GM12891 (cell line): ENCODE measurements around the gene EID3.

Experiments used
- POLR2A ChIP-seq: IDR thresholded peaks from 2 replicates; pipeline ENCODE4 v1.6.1; 2011; ENCODE audit warnings: low read depth, low read length, control low read depth
- POLR2AphosphoS5 ChIP-seq: IDR thresholded peaks from 2 replicates; pipeline ENCODE4 v1.6.1; 2011; ENCODE audit warnings: low read depth, low read length, control low read depth
- TAF1 ChIP-seq: IDR thresholded peaks from 2 replicates; pipeline ENCODE4 v1.6.1; 2011; ENCODE audit warnings: low read depth, low read length, control low read depth

GRCh38 chr12:104263026-104263425, 40.5 kb upstream of the EID3 start:
- TF ChIP-seq POLR2A, result no peak
- TF ChIP-seq POLR2AphosphoS5, result no peak
- TF ChIP-seq TAF1, result no peak
